SK-N-SH (cell line): Measurements from ENCODE around the gene MEF2C. TPM values are rescaled to one million over a fixed set of nuclear protein-coding genes. Genes with fewer than 3 reads are reported as not detected.

Experiments used
- CTCF ChIA-PET: fragments of 300-600, 350-600 bp; formaldehyde crosslinking; extraction: SDS; loops from one replicate; lab custom pipeline; 2021; lab: Yijun Ruan, JAX
- POLR2A ChIA-PET: fragments of 350-600 bp; sonication (Branson Sonifier 250); formaldehyde crosslinking; extraction: SDS; loops from one replicate; lab custom pipeline; 2020; ENCODE audit warnings: antibody characterized with exemption, inconsistent platforms; lab: Yijun Ruan, JAX
- DNase-seq: peaks from one replicate; pipeline ENCODE4 v3.0.0; 2012
- H2AFZ ChIP-seq: fragments of 200-600 bp; sonication (generic); 2 replicates; pipeline ENCODE4 v1.8.1; 2016; ENCODE audit warnings: antibody characterized with exemption, mild to moderate bottlenecking, low read depth
- H3F3A ChIP-seq: fragments of 200-600 bp; sonication (generic); replicated peaks from 2 replicates; pipeline ENCODE3; 2016; ENCODE audit warnings: antibody characterized with exemption, mild to moderate bottlenecking; ENCODE audit not compliant: insufficient read depth
- H3K27ac ChIP-seq, 2 experiments: fragments of 200-500 bp in 1 of 2; fragments of 200-600 bp in 1 of 2; sonication (Bioruptor generic) in 1 of 2; sonication (generic), shearing (Covaris generic) in 1 of 2; 2 replicates each; pipeline versions ENCODE4 v1.5.1 to v1.6.1; 2014 to 2016; ENCODE audit warnings: low read depth in 2 of 2, inconsistent platforms in 1 of 2, low read length in 1 of 2, mild to moderate bottlenecking in 1 of 2, mixed read lengths in 1 of 2
- H3K27me3 ChIP-seq: fragments of 200-600 bp; sonication (generic), shearing (Covaris generic); 2 replicates; pipeline ENCODE4 v1.6.1; 2016; ENCODE audit warnings: mixed run types; ENCODE audit not compliant: insufficient read depth
- H3K36me3 ChIP-seq, 2 experiments: fragments of 200-500 bp in 1 of 2; fragments of 200-600 bp in 1 of 2; sonication (Bioruptor generic) in 1 of 2; sonication (generic) in 1 of 2; replicated peaks in 1 of 2; 2 replicates each; pipeline versions ENCODE3 to v1.5.1; 2014 to 2016; ENCODE audit warnings: low read length in 1 of 2, mild to moderate bottlenecking in 1 of 2; ENCODE audit not compliant: insufficient read depth in 2 of 2, control insufficient read depth in 1 of 2
- H3K4me1 ChIP-seq, 2 experiments: fragments of 200-500 bp in 1 of 2; fragments of 200-600 bp in 1 of 2; sonication (Bioruptor generic) in 1 of 2; sonication (generic), shearing (Covaris generic) in 1 of 2; 2 replicates each; pipeline versions ENCODE4 v1.5.1 to v1.6.1; 2014 to 2016; ENCODE audit warnings: low read depth in 1 of 2, low read length in 1 of 2, mixed run types in 1 of 2; ENCODE audit not compliant: insufficient read depth in 2 of 2, control insufficient read depth in 1 of 2
- H3K4me2 ChIP-seq: fragments of 200-600 bp; sonication (generic), shearing (Covaris generic); 2 replicates; pipeline ENCODE4 v1.6.1; 2017; ENCODE audit warnings: mixed run types
- H3K4me3 ChIP-seq, 2 experiments: fragments of 200-500 bp in 1 of 2; fragments of 200-600 bp in 1 of 2; sonication (Bioruptor generic) in 1 of 2; sonication (generic), shearing (Covaris generic) in 1 of 2; 2 replicates each; pipeline versions ENCODE4 v1.5.1 to v1.8.1; 2014 to 2016; ENCODE audit warnings: low read depth in 2 of 2, inconsistent platforms in 1 of 2, low read length in 1 of 2, mild to moderate bottlenecking in 1 of 2, mixed read lengths in 1 of 2, moderate library complexity in 1 of 2
- H3K79me2 ChIP-seq: fragments of 200-600 bp; sonication (generic); 2 replicates; pipeline ENCODE4 v1.8.1; 2017; ENCODE audit warnings: mild to moderate bottlenecking; ENCODE audit not compliant: insufficient read depth
- H3K9ac ChIP-seq: fragments of 200-600 bp; sonication (generic); 2 replicates; pipeline ENCODE4 v1.6.1; 2017; ENCODE audit warnings: mixed run types
- H3K9me2 ChIP-seq: fragments of 200-600 bp; sonication (generic); 2 replicates; pipeline ENCODE4 v1.6.1; 2017; ENCODE audit warnings: mixed run types
- H3K9me3 ChIP-seq: fragments of 200-600 bp; sonication (generic); 2 replicates; pipeline ENCODE4 v1.6.1; 2017; ENCODE audit warnings: mixed run types, mild to moderate bottlenecking, moderate library complexity
- H4K20me1 ChIP-seq: fragments of 200-600 bp; sonication (generic); 2 replicates; pipeline ENCODE4 v1.6.1; 2017; ENCODE audit warnings: mild to moderate bottlenecking, mixed run types; ENCODE audit not compliant: insufficient read depth
- CTCF ChIP-seq: fragments of 200-600 bp; sonication (generic); IDR thresholded peaks from 2 replicates; pipeline ENCODE4 v1.6.1; 2017; ENCODE audit warnings: antibody characterized with exemption, mild to moderate bottlenecking, moderate library complexity
- EP300 ChIP-seq, 2 experiments: IDR thresholded peaks; 2 replicates each; pipeline versions ENCODE4 v1.4.0 to v1.6.1; 2012; ENCODE audit warnings: borderline replicate concordance in 1 of 2, low read depth in 1 of 2, low read length in 1 of 2
- EZH2phosphoT487 ChIP-seq: fragments of 200-600 bp; sonication (generic); IDR thresholded peaks from 2 replicates; pipeline ENCODE4 v1.6.1; 2017; ENCODE audit warnings: low read depth, mixed run types, mild to moderate bottlenecking, antibody characterized with exemption, moderate library complexity, borderline replicate concordance
- FOSL2 ChIP-seq: IDR thresholded peaks from 2 replicates; pipeline ENCODE4 v1.4.0; 2012; ENCODE audit warnings: low read depth, mild to moderate bottlenecking, moderate library complexity, borderline replicate concordance
- FOXJ3 ChIP-seq: sonication (generic); formaldehyde crosslinking; IDR thresholded peaks from 2 replicates; pipeline ENCODE4 v1.5.1; 2020; ENCODE audit warnings: mild to moderate bottlenecking, missing genetic modification reagents
- GABPA ChIP-seq: IDR thresholded peaks from 2 replicates; pipeline ENCODE4 v1.4.0; 2012; ENCODE audit warnings: low read depth, mild to moderate bottlenecking
- GATA2 ChIP-seq: sonication (generic); formaldehyde crosslinking; IDR thresholded peaks from 2 replicates; pipeline ENCODE4 v1.5.0; 2020; ENCODE audit warnings: mild to moderate bottlenecking, missing genetic modification reagents
- MEF2A ChIP-seq: IDR thresholded peaks from 2 replicates; pipeline ENCODE4 v1.4.0; 2012; ENCODE audit warnings: low read depth, borderline replicate concordance
- MXI1 ChIP-seq: IDR thresholded peaks from 2 replicates; pipeline ENCODE4 v1.6.1; 2012; ENCODE audit warnings: mild to moderate bottlenecking, low read depth, low read length, improper control_type of control experiment
- NRF1 ChIP-seq: IDR thresholded peaks from 2 replicates; pipeline ENCODE4 v1.6.1; 2012; ENCODE audit warnings: low read depth, mild to moderate bottlenecking, low read length
- POLR2AphosphoS5 ChIP-seq: IDR thresholded peaks from 2 replicates; pipeline ENCODE4 v1.6.1; 2012; ENCODE audit warnings: low read depth, low read length
- RAD21 ChIP-seq: IDR thresholded peaks from 2 replicates; pipeline ENCODE4 v1.6.1; 2012; ENCODE audit warnings: mild to moderate bottlenecking, low read length
- RCOR1 ChIP-seq: fragments of 150-350 bp; IDR thresholded peaks from 2 replicates; pipeline ENCODE4 v1.6.1; 2017; ENCODE audit warnings: antibody characterized with exemption, low read length
- RXRA ChIP-seq: IDR thresholded peaks from 2 replicates; pipeline ENCODE4 v1.4.0; 2012; ENCODE audit warnings: low read depth, mild to moderate bottlenecking, borderline replicate concordance
- SIN3A ChIP-seq: IDR thresholded peaks from 2 replicates; pipeline ENCODE4 v1.6.1; 2012; ENCODE audit warnings: low read depth, mild to moderate bottlenecking, low read length, moderate library complexity, borderline replicate concordance
- SMC3 ChIP-seq: IDR thresholded peaks from 2 replicates; pipeline ENCODE4 v1.6.1; 2012; ENCODE audit warnings: low read depth, low read length, improper control_type of control experiment
- TEAD4 ChIP-seq: IDR thresholded peaks from 2 replicates; pipeline ENCODE4 v1.4.0; 2012; ENCODE audit warnings: mild to moderate bottlenecking, borderline replicate concordance; ENCODE audit not compliant: insufficient read depth
- ZBTB33 ChIP-seq: IDR thresholded peaks from 2 replicates; pipeline ENCODE4 v1.4.0; 2012; ENCODE audit warnings: low read depth, borderline replicate concordance
- WGBS: methylation state at CpG from one replicate; pipeline ENCODE4 v1.1.6; 2017; ENCODE audit warnings: low lambda C conversion rate; 5-methylcytosine and 5-hydroxymethylcytosine counted together
- polyA plus RNA-seq, 3 experiments: library from polyadenylated mRNA; depleted of rRNA; stranded (reverse); fragments of >200 nt; gene quantifications; 2 replicates each; pipeline ENCODE4 v1.2.3, GENCODE V29; 2012
- TF ChIP-seq, protein P1 (sequence below): IDR thresholded peaks from 2 replicates; pipeline ENCODE4 v1.4.0; 2012; ENCODE audit warnings: low read depth, borderline replicate concordance
- TF ChIP-seq, protein P2 (sequence below): IDR thresholded peaks from 2 replicates; pipeline ENCODE4 v1.6.1; 2012; ENCODE audit warnings: mild to moderate bottlenecking, low read depth, low read length, moderate library complexity

The MEF2C gene
- polyA plus RNA-seq, 1 of the 3 experiments (the other 2 are of a cell fraction), result 1.2 TPM

DNA sequence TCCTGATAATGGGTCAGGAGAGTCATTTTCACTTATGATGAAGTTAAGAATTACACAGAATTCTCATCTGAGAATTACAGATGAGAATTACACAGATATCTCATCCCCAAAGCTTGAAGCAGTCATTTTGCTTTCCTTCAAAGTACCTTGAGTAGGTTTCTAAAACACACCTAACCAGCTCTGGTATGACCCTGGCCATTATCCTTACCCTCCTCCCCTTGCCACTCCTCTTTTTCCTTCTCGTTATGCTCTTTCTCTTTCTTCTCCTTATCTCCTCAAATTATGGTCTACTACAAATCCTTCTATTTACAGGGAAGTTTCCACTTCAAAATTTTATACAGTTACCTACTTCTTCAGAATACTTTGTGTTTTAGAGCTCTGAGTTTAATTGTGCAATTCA lies 44.5 kb downstream of the MEF2C start:
- Histone ChIP-seq H3K27me3 (no peaks in the 10 kb centered on the region), H4K20me1 (no peaks in the 10 kb centered on the region), H3K4me1 (no peaks in the 10 kb centered on the region; a peak in 1 of 4 replicates), H3K27ac (no peak overlapping the region), H3K4me3 (no peak overlapping the region), H3K36me3 (no peaks in the 10 kb centered on the region), H3F3A (no peaks in the 10 kb centered on the region), H3K9ac (no peak overlapping the region)
- POLR2A ChIA-PET, result no interaction called here
- no peak for DNase-seq
- TF ChIP-seq MXI1 (no peak), RCOR1 (no peak), FOXJ3 (CRISPR knock-in tag) (no peak), CTCF (no peak), TEAD4 (no peak), RAD21 (no peak), SMC3 (no peak), EP300 (IDR thresholded peaks at IDR 0.05; ENCODE audit: borderline replicate concordance in 1 of 2, low read depth in 1 of 2, low read length in 1 of 2) (no peak), MEF2A (no peak), FOSL2 (no peak), ZBTB33 (no peak), RXRA (no peak), GATA2 (no peak), EZH2phosphoT487 (no peak), SIN3A (no peak), NRF1 (no peak), POLR2AphosphoS5 (no peak), GABPA (no peak)
- TF ChIP-seq, protein P1, sequence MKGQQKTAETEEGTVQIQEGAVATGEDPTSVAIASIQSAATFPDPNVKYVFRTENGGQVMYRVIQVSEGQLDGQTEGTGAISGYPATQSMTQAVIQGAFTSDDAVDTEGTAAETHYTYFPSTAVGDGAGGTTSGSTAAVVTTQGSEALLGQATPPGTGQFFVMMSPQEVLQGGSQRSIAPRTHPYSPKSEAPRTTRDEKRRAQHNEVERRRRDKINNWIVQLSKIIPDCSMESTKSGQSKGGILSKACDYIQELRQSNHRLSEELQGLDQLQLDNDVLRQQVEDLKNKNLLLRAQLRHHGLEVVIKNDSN, result no peak
- TF ChIP-seq, protein P2, sequence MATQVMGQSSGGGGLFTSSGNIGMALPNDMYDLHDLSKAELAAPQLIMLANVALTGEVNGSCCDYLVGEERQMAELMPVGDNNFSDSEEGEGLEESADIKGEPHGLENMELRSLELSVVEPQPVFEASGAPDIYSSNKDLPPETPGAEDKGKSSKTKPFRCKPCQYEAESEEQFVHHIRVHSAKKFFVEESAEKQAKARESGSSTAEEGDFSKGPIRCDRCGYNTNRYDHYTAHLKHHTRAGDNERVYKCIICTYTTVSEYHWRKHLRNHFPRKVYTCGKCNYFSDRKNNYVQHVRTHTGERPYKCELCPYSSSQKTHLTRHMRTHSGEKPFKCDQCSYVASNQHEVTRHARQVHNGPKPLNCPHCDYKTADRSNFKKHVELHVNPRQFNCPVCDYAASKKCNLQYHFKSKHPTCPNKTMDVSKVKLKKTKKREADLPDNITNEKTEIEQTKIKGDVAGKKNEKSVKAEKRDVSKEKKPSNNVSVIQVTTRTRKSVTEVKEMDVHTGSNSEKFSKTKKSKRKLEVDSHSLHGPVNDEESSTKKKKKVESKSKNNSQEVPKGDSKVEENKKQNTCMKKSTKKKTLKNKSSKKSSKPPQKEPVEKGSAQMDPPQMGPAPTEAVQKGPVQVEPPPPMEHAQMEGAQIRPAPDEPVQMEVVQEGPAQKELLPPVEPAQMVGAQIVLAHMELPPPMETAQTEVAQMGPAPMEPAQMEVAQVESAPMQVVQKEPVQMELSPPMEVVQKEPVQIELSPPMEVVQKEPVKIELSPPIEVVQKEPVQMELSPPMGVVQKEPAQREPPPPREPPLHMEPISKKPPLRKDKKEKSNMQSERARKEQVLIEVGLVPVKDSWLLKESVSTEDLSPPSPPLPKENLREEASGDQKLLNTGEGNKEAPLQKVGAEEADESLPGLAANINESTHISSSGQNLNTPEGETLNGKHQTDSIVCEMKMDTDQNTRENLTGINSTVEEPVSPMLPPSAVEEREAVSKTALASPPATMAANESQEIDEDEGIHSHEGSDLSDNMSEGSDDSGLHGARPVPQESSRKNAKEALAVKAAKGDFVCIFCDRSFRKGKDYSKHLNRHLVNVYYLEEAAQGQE, result no peak
- TF ChIP-seq, all 33 proteins: peak for 0
- no peak overlapping the region for H2AFZ ChIP-seq
- no peaks in the 10 kb centered on the region for H3K9me3 ChIP-seq
- 87% methylated on average over 1 of the region's 1 CpG for WGBS
- CTCF ChIA-PET, result no interaction called here
- H3K4me2 ChIP-seq, result no peak overlapping the region
- no peaks in the 10 kb centered on the region for H3K9me2 ChIP-seq
- H3K79me2 ChIP-seq, result no peaks in the 10 kb centered on the region
